PFSK-1 (cell line): ENCODE results near the gene LCN15.

Source experiments
- POLR2AphosphoS5 ChIP-seq: IDR thresholded peaks from 2 replicates; pipeline ENCODE4 v1.6.1; 2012; ENCODE audit warnings: low read depth, mild to moderate bottlenecking, control low read depth, low read length, moderate library complexity
- TAF1 ChIP-seq: IDR thresholded peaks from 2 replicates; pipeline ENCODE4 v1.6.1; 2012; ENCODE audit warnings: low read length, control low read depth, borderline replicate concordance; ENCODE audit not compliant: insufficient read depth
- TF ChIP-seq, protein P1 (sequence below), 2 experiments: IDR thresholded peaks; 2 replicates each; pipeline versions ENCODE4 v1.6.1 to v1.8.0; 2011 to 2012; ENCODE audit warnings: low read depth in 2 of 2, low read length in 2 of 2, control low read depth in 1 of 2, inconsistent platforms in 1 of 2, mild to moderate bottlenecking in 1 of 2, moderate library complexity in 1 of 2; ENCODE audit not compliant: insufficient read depth in 1 of 2

- TF ChIP-seq TAF1 (no peak), POLR2AphosphoS5 (no peak)
- TF ChIP-seq, protein P1, sequence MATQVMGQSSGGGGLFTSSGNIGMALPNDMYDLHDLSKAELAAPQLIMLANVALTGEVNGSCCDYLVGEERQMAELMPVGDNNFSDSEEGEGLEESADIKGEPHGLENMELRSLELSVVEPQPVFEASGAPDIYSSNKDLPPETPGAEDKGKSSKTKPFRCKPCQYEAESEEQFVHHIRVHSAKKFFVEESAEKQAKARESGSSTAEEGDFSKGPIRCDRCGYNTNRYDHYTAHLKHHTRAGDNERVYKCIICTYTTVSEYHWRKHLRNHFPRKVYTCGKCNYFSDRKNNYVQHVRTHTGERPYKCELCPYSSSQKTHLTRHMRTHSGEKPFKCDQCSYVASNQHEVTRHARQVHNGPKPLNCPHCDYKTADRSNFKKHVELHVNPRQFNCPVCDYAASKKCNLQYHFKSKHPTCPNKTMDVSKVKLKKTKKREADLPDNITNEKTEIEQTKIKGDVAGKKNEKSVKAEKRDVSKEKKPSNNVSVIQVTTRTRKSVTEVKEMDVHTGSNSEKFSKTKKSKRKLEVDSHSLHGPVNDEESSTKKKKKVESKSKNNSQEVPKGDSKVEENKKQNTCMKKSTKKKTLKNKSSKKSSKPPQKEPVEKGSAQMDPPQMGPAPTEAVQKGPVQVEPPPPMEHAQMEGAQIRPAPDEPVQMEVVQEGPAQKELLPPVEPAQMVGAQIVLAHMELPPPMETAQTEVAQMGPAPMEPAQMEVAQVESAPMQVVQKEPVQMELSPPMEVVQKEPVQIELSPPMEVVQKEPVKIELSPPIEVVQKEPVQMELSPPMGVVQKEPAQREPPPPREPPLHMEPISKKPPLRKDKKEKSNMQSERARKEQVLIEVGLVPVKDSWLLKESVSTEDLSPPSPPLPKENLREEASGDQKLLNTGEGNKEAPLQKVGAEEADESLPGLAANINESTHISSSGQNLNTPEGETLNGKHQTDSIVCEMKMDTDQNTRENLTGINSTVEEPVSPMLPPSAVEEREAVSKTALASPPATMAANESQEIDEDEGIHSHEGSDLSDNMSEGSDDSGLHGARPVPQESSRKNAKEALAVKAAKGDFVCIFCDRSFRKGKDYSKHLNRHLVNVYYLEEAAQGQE (IDR thresholded peaks at IDR 0.05; ENCODE audit: insufficient read depth in 1 of 2, low read depth in 2 of 2, low read length in 2 of 2): no peak
These were observed 39.5 kb upstream of the LCN15 start for GRCh38 chr9:136803551-136804508.
